PC-3 (cell line): ENCODE results near the gene CRLF3. TPM values are rescaled to one million over a fixed set of nuclear protein-coding genes. Genes with fewer than 3 reads are reported as not detected.
"Not testable (repeated sequence)": the region's sequence is repeated elsewhere in the genome, so short reads cannot be mapped to it uniquely, and the experiment has no call there.

Source experiments
- ATAC-seq: fragments of 200-7000 bp; cut with Tn5 transposase; 2 replicates; pipeline ENCODE4 v1.9.1; 2020; ENCODE audit warnings: mild to moderate bottlenecking, moderate library complexity
- BruUV-seq: library from RNA; stranded (reverse); fragments of 400-500 nt; replicated peaks from 2 replicates; lab custom pipeline; 2021; lab: Mats Ljungman, UMichigan
- CTCF ChIA-PET: fragments of 300-600 bp; sonication (Branson Sonifier 250); formaldehyde crosslinking; loops from one replicate; lab custom pipeline; 2022; ENCODE audit warnings: antibody characterized with exemption; lab: Charles Lee
- POLR2A ChIA-PET: fragments of 300-600 bp; sonication (Branson Sonifier 250); formaldehyde crosslinking; loops from one replicate; lab custom pipeline; 2022; ENCODE audit warnings: antibody characterized with exemption; ENCODE audit not compliant: unreplicated experiment; lab: Charles Lee
- DNase-seq: peaks from one replicate; pipeline ENCODE4 v3.0.0-alpha.2; 2015
- H2AFZ ChIP-seq: fragments of 300-600 bp; sonication (generic); 2 replicates; pipeline ENCODE4 v1.6.0; 2016; ENCODE audit warnings: antibody characterized with exemption, low read length
- H3F3A ChIP-seq: fragments of 300-600 bp; sonication (generic); one replicate; pipeline ENCODE4 v1.6.0; 2017; ENCODE audit warnings: antibody characterized with exemption, low read length, control low read depth, mild to moderate bottlenecking; ENCODE audit not compliant: unreplicated experiment
- H3K27ac ChIP-seq: fragments of 300-600 bp; sonication (generic); 2 replicates; pipeline ENCODE4 v1.5.1; 2016; ENCODE audit warnings: mild to moderate bottlenecking, low read length
- H3K27me3 ChIP-seq: fragments of 300-600 bp; sonication (generic); 2 replicates; pipeline ENCODE4 v1.6.1; 2016; ENCODE audit warnings: low read length, mixed read lengths
- H3K36me3 ChIP-seq: fragments of 300-600 bp; sonication (generic); 2 replicates; pipeline ENCODE4 v1.6.1; 2016; ENCODE audit warnings: low read depth, mixed run types, low read length, mixed read lengths
- H3K4me1 ChIP-seq: fragments of 300-600 bp; sonication (generic); 2 replicates; pipeline ENCODE4 v1.5.1; 2016; ENCODE audit warnings: low read length; ENCODE audit not compliant: insufficient read depth
- H3K4me2 ChIP-seq: fragments of 300-600 bp; sonication (generic); 2 replicates; pipeline ENCODE4 v1.6.0; 2016; ENCODE audit warnings: low read length
- H3K4me3 ChIP-seq: fragments of 300-600 bp; sonication (generic); 2 replicates; pipeline ENCODE4 v1.5.1; 2016; ENCODE audit warnings: mild to moderate bottlenecking, low read length, mixed read lengths
- H3K79me2 ChIP-seq: fragments of 300-600 bp; sonication (generic); 2 replicates; pipeline ENCODE4 v1.6.1; 2017; ENCODE audit warnings: low read length, mixed read lengths
- H3K9ac ChIP-seq: fragments of 300-600 bp; sonication (generic); 2 replicates; pipeline ENCODE4 v1.6.0; 2016; ENCODE audit warnings: mild to moderate bottlenecking, low read length
- H3K9me2 ChIP-seq: fragments of 300-600 bp; sonication (generic); replicated peaks from 2 replicates; pipeline ENCODE4 v1.6.1; 2016; ENCODE audit warnings: mixed run types, low read length, mixed read lengths
- H3K9me3 ChIP-seq: fragments of 300-600 bp; sonication (generic); 2 replicates; pipeline ENCODE4 v1.6.1; 2016; ENCODE audit warnings: low read length, mixed read lengths
- H4K20me1 ChIP-seq: fragments of 300-600 bp; sonication (generic); 2 replicates; pipeline ENCODE4 v1.6.1; 2016; ENCODE audit warnings: low read length, mixed read lengths
- intact Hi-C: fragments of 100-400 bp; cut with micrococcal nuclease; formaldehyde crosslinking; loops from 2 replicates; pipeline ENCODE4 v1.9.0; 2023
- total RNA-seq: library from RNA; depleted of rRNA; stranded (reverse); fragments of >200 nt; gene quantifications from 2 replicates; pipeline ENCODE4 v1.2.3, GENCODE V29; 2014; rRNA removed

Gene CRLF3
- total RNA-seq, 1 experiment from 2014 or later, result 9.8 TPM

- H3K27ac ChIP-seq, intact Hi-C loops, H3F3A ChIP-seq, POLR2A ChIA-PET, H3K36me3 ChIP-seq, H3K27me3 ChIP-seq, BruUV-seq, H3K9ac ChIP-seq, DNase-seq, H3K4me2 ChIP-seq, CTCF ChIA-PET, H3K4me1 ChIP-seq, H2AFZ ChIP-seq, H3K9me3 ChIP-seq, H3K9me2 ChIP-seq, ATAC-seq, H3K4me3 ChIP-seq: not testable (repeated sequence)
- peaks cover 11% of the 10 kb centered on the region for H4K20me1 ChIP-seq
- H3K79me2 ChIP-seq, result peaks cover 42% of the 10 kb centered on the region
Observed at GRCh38 chr17:30735206-30735605, 89.3 kb downstream of the CRLF3 start.

DNA sequence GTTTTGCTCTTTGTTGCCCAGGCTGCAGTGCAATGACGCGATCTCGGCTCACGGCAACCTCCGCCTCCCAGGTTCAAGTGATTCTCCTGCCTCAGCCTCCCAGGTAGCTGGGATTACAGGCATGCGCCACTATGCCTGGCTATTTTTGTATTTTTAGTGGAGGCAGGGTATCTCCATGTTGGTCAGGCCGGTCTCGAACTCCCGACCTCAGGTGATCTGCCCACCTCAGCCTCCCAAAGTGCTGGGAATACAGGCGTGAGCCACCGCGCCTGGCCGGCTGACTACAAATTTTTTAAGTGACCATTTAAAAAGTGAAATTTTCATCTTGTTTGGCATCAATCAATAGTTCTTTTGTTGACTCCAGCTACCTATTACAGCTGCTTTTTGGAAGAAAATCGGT is 90.3 kb downstream of the CRLF3 start:
- POLR2A ChIA-PET, H3K4me1 ChIP-seq, H3F3A ChIP-seq, H3K9ac ChIP-seq, H3K36me3 ChIP-seq, H2AFZ ChIP-seq, H3K27me3 ChIP-seq, DNase-seq, CTCF ChIA-PET, H3K4me3 ChIP-seq, H3K9me3 ChIP-seq, ATAC-seq, intact Hi-C loops, BruUV-seq, H3K4me2 ChIP-seq, H3K9me2 ChIP-seq, H3K27ac ChIP-seq: not testable (repeated sequence)
- Histone ChIP-seq H3K79me2 (peaks cover 40% of the 10 kb centered on the region), H4K20me1 (peaks cover 11% of the 10 kb centered on the region)

Other genes with a start within 250 kb of the CRLF3 start
- 4.2 and 5.4 TPM in 2 replicates for gene ATAD5, start 7.3 kb upstream of the CRLF3 start, total RNA-seq
- 9.3 and 11.3 TPM in 2 replicates for gene TEFM, start 81.5 kb upstream of the CRLF3 start, total RNA-seq
- 0.86 and 2.5 TPM in 2 replicates for gene ADAP2, start 97.3 kb upstream of the CRLF3 start, total RNA-seq
- 10.4 and 10.7 TPM in 2 replicates for gene RNF135, start 146.3 kb upstream of the CRLF3 start, total RNA-seq